Right lobe of liver (tissue), 4 donors: ENCODE results near the gene IDUA.

Experiments
- POLR2A ChIP-seq: fragments of 450-650 bp; IDR thresholded peaks from one replicate; pipeline ENCODE4 v1.6.1; 2017; ENCODE audit warnings: antibody characterized with exemption, mild to moderate bottlenecking
- TF ChIP-seq, protein P1 (sequence below), 4 donors: fragments of 200-600 bp in 3 of 4; fragments of 450-650 bp in 1 of 4; IDR thresholded peaks; one replicate each; pipeline versions ENCODE4 v1.5.1 to v1.8.0; 2016 to 2022; ENCODE audit warnings: antibody characterized with exemption in 4 of 4, mild to moderate bottlenecking in 2 of 4
- donor health status: DM: no; HTN: no; CAD: no.
- donor health status: DM: no; HTN: no; CAD: no.
- donor health status: DM: no; HTN: yes; CAD: no.

- TF ChIP-seq, protein P1, sequence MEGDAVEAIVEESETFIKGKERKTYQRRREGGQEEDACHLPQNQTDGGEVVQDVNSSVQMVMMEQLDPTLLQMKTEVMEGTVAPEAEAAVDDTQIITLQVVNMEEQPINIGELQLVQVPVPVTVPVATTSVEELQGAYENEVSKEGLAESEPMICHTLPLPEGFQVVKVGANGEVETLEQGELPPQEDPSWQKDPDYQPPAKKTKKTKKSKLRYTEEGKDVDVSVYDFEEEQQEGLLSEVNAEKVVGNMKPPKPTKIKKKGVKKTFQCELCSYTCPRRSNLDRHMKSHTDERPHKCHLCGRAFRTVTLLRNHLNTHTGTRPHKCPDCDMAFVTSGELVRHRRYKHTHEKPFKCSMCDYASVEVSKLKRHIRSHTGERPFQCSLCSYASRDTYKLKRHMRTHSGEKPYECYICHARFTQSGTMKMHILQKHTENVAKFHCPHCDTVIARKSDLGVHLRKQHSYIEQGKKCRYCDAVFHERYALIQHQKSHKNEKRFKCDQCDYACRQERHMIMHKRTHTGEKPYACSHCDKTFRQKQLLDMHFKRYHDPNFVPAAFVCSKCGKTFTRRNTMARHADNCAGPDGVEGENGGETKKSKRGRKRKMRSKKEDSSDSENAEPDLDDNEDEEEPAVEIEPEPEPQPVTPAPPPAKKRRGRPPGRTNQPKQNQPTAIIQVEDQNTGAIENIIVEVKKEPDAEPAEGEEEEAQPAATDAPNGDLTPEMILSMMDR (IDR thresholded peaks at IDR 0.05), result peak in 1 of 4 donors; percentile 10
- TF ChIP-seq POLR2A, result no peak
These were observed 60.5 kb downstream of the IDUA start for GRCh38 chr4:1047106-1047975.
